Endothelial cell (in vitro differentiated cells): Measurements from ENCODE around the gene ATAD2B. TPM values are rescaled to one million over a fixed set of nuclear protein-coding genes. Genes with fewer than 3 reads are reported as not detected.

Source experiments
- DNase-seq: peaks from one replicate; pipeline ENCODE4 v3.0.0; 2021; ENCODE audit warnings: low spot score
- H3K27ac Mint-ChIP-seq: one replicate; pipeline ENCODE4 v1.8.0; 2021; ENCODE audit warnings: mixed read lengths, inconsistent platforms; ENCODE audit not compliant: unreplicated experiment
- H3K27me3 Mint-ChIP-seq: one replicate; pipeline ENCODE4 v1.8.0; 2021; ENCODE audit warnings: mild to moderate bottlenecking, moderate library complexity, mixed read lengths, inconsistent platforms; ENCODE audit not compliant: unreplicated experiment
- H3K36me3 Mint-ChIP-seq: one replicate; pipeline ENCODE4 v1.8.0; 2021; ENCODE audit warnings: mild to moderate bottlenecking, low read depth, mixed read lengths, inconsistent platforms; ENCODE audit not compliant: unreplicated experiment
- H3K4me1 Mint-ChIP-seq: one replicate; pipeline ENCODE4 v1.8.0; 2021; ENCODE audit warnings: mild to moderate bottlenecking, mixed read lengths, inconsistent platforms; ENCODE audit not compliant: unreplicated experiment
- H3K4me3 Mint-ChIP-seq: one replicate; pipeline ENCODE4 v1.8.0; 2021; ENCODE audit warnings: mild to moderate bottlenecking, mixed read lengths, inconsistent platforms; ENCODE audit not compliant: unreplicated experiment
- H3K9me3 Mint-ChIP-seq: one replicate; pipeline ENCODE4 v1.8.0; 2021; ENCODE audit warnings: mixed read lengths, inconsistent platforms; ENCODE audit not compliant: unreplicated experiment
- CTCF ChIP-seq: fragments of 200-600 bp; sonication (generic); IDR thresholded peaks from one replicate; pipeline ENCODE4 v1.5.0; 2021; ENCODE audit warnings: antibody characterized with exemption; ENCODE audit not compliant: unreplicated experiment
- total RNA-seq: library from RNA; stranded (reverse); fragmentation: NEBNext Ultra II Directional; extraction: Animal tissue kit (Norgen Biotek cat#: 25700); gene quantifications from one replicate; pipeline ENCODE4 v1.2.1, GENCODE V29; 2021; ENCODE audit not compliant: unreplicated experiment

Gene ATAD2B
- total RNA-seq, 1 donor from 2014 or later, result 23.6 TPM

- no peak for DNase-seq
- peaks cover 15% of the 10 kb centered on the region for H3K36me3 Mint-ChIP-seq
- H3K27me3 Mint-ChIP-seq, result peaks cover 9% of the 10 kb centered on the region
- H3K27ac Mint-ChIP-seq, result no peak overlapping the region
- H3K9me3 Mint-ChIP-seq, result no peaks in the 10 kb centered on the region
- no peaks in the 10 kb centered on the region for H3K4me1 Mint-ChIP-seq
- no peak overlapping the region for H3K4me3 Mint-ChIP-seq
- TF ChIP-seq CTCF, result no peak
Observed at GRCh38 chr2:23708771-23709170, 218.2 kb downstream of the ATAD2B start.

GRCh38 chr2:23707096-23707495 lies 219.8 kb downstream of the ATAD2B start:
- peaks cover 22% of the 10 kb centered on the region for H3K36me3 Mint-ChIP-seq
- DNase-seq, result no peak
- H3K9me3 Mint-ChIP-seq, result no peaks in the 10 kb centered on the region
- no peak for TF ChIP-seq CTCF
- no peaks in the 10 kb centered on the region for H3K4me1 Mint-ChIP-seq
- H3K27ac Mint-ChIP-seq, result no peak overlapping the region
- H3K4me3 Mint-ChIP-seq, result no peak overlapping the region
- H3K27me3 Mint-ChIP-seq, result peaks cover 11% of the 10 kb centered on the region

GRCh38 chr2:23706613-23707078 lies 220.3 kb downstream of the ATAD2B start:
- Mint-ChIP-seq H3K36me3 (peaks cover 23% of the 10 kb centered on the region), H3K27ac (no peak overlapping the region), H3K4me3 (no peak overlapping the region), H3K9me3 (no peaks in the 10 kb centered on the region), H3K27me3 (peaks cover 11% of the 10 kb centered on the region), H3K4me1 (no peaks in the 10 kb centered on the region)
- no peak for TF ChIP-seq CTCF
- no peak for DNase-seq

GRCh38 chr2:23705771-23706612 lies 220.9 kb downstream of the ATAD2B start:
- TF ChIP-seq CTCF, result no peak
- Mint-ChIP-seq H3K4me1 (no peaks in the 10 kb centered on the region), H3K27ac (no peak overlapping the region), H3K36me3 (peaks cover 27% of the 10 kb centered on the region), H3K4me3 (peak overlapping the region; percentile 10), H3K27me3 (peaks cover 11% of the 10 kb centered on the region), H3K9me3 (no peaks in the 10 kb centered on the region)
- no peak for DNase-seq
